ENCODE results near the gene PTBP2. TPM values are rescaled to one million over a fixed set of nuclear protein-coding genes. Genes with fewer than 3 reads are reported as not detected.
A peak's percentile ranks its signal among the peaks of the same experiment; 100 is the strongest.

PTBP2 gene
- total and polyA plus RNA-seq, 8 donors: 4.5 to 376 (median 26.0) TPM

DNA sequence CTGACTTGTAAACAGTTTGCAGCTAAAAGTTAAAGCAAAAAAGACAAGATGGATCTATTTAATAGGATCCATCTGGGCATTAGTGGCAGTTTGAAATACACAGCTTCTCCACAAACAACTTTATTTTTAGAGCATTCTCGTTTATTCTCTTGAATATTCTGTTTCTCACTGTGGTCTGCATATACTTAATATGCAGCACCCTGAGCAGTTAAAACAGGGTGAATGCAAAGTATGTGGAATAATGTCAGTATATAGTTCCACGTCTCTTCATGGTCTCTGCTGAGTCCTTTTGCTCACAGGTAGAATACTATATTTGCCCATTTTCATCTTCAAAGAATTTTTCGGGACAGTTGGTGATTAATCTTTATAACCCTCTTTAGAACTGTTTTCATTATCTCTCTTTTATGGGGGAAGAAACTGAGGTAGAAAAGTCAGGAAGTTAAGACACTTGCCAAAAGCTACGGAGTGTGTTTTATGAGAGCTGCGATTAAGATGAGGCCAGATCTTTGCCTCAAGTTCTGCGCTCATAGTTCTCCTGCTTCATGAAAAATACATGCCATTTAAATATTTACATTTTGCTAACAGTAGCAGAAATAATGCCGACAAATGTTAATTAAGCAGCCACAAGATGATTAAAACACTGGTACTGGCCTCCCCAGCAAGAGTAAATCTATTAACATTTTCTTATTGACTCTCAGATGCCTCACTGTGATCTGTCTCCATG lies 115.6 kb downstream of the PTBP2 start:
- no peak overlapping the region for H3K4me3 ChIP-seq
- WGBS, 5 donors: 56 to 74% (median 68%) methylated on average over 7 of the region's 7 CpGs
- TF ChIP-seq POLR2A (IDR thresholded peaks at IDR 0.05): no peak
- TF ChIP-seq EP300 (IDR thresholded peaks at IDR 0.05): no peak
- TF ChIP-seq, protein P1, sequence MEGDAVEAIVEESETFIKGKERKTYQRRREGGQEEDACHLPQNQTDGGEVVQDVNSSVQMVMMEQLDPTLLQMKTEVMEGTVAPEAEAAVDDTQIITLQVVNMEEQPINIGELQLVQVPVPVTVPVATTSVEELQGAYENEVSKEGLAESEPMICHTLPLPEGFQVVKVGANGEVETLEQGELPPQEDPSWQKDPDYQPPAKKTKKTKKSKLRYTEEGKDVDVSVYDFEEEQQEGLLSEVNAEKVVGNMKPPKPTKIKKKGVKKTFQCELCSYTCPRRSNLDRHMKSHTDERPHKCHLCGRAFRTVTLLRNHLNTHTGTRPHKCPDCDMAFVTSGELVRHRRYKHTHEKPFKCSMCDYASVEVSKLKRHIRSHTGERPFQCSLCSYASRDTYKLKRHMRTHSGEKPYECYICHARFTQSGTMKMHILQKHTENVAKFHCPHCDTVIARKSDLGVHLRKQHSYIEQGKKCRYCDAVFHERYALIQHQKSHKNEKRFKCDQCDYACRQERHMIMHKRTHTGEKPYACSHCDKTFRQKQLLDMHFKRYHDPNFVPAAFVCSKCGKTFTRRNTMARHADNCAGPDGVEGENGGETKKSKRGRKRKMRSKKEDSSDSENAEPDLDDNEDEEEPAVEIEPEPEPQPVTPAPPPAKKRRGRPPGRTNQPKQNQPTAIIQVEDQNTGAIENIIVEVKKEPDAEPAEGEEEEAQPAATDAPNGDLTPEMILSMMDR (IDR thresholded peaks at IDR 0.05): no peak
- no peak for TF ChIP-seq POLR2AphosphoS5 (IDR thresholded peaks at IDR 0.05)
- no peak for DNase-seq
- peaks cover 0 to 7% (median 0%) of the 10 kb centered on the region in 4 donors for H3K4me1 ChIP-seq
- no peaks in the 10 kb centered on the region for H3K27me3 ChIP-seq
- peak overlapping the region in 1 of 5 donors; percentile 23 for H3K27ac ChIP-seq
- H3K36me3 ChIP-seq: no peaks in the 10 kb centered on the region
- no peaks in the 10 kb centered on the region for H3K9me3 ChIP-seq
- intact Hi-C loops (cut with DNase I; ENCODE audit: low total_unique reads): no loop called here

DNA sequence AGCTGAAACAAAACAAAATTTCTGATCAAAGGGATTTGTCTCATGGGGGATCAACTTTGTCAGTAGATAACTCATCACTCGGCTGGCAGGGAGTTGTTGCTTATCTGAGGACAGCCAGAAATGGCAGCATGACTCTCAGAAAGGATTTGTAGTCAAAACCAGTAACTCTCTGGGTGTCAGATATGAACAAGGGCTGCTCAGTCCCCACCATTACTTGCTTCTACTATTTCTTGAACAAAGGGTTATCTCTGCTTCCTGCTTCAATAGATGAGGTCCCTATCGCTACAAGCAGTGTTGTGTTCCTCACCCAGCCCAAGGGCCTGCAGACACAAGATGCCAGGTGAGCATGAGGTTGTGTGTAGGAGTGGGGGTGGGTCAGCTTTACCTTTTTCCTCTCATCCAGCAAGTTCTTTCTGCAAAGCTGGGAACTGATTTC lies 116.2 kb downstream of the PTBP2 start:
- intact Hi-C loops (cut with DNase I; ENCODE audit: low total_unique reads): no loop called here
- H3K27me3 ChIP-seq: no peaks in the 10 kb centered on the region
- H3K27ac ChIP-seq: peak overlapping the region in 1 of 5 donors; percentile 23
- H3K4me1 ChIP-seq: peaks cover 0 to 7% (median 0%) of the 10 kb centered on the region in 4 donors
- peak in 1 of 2 donors; percentile 12 for DNase-seq
- TF ChIP-seq, protein P1 (IDR thresholded peaks at IDR 0.05): no peak
- no peak for TF ChIP-seq POLR2AphosphoS5 (IDR thresholded peaks at IDR 0.05)
- no peak for TF ChIP-seq POLR2A (IDR thresholded peaks at IDR 0.05)
- H3K4me3 ChIP-seq: no peak overlapping the region
- WGBS, 5 donors: 42 to 66% (median 53%) methylated on average over 2 of the region's 2 CpGs
- no peaks in the 10 kb centered on the region for H3K36me3 ChIP-seq
- no peaks in the 10 kb centered on the region for H3K9me3 ChIP-seq

DNA sequence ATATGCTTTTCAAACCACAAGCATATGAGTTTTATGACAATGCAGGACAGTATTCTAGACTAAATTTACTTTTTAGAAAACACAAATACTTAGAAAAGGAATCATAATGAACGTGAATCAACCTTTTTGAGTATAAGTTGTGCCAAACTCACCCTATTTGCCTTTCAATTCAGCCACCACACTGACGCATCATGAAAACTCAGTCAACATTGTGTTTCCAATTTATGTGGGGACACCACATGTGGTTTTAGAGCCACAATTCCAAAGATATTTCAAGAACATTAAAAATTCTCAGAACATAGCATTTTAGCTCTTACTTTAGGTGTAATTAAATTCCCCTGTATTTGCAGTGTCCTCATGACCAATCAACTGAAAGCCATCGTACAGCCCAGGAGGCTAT lies 118.8 kb downstream of the PTBP2 start:
- no peaks in the 10 kb centered on the region for H3K27me3 ChIP-seq
- H3K4me3 ChIP-seq: no peak overlapping the region
- no peaks in the 10 kb centered on the region for H3K36me3 ChIP-seq
- H3K4me1 ChIP-seq: peaks cover 0 to 7% (median 0%) of the 10 kb centered on the region in 4 donors
- no peak overlapping the region for H3K27ac ChIP-seq
- DNase-seq: no peak
- WGBS, 5 donors: 70 to 85% (median 83%) methylated on average over 3 of the region's 3 CpGs
- H3K9me3 ChIP-seq: no peaks in the 10 kb centered on the region
- TF ChIP-seq POLR2AphosphoS5 (IDR thresholded peaks at IDR 0.05) (no peak), POLR2A (IDR thresholded peaks at IDR 0.05) (no peak), EP300 (IDR thresholded peaks at IDR 0.05) (no peak)
- TF ChIP-seq, protein P1 (IDR thresholded peaks at IDR 0.05): no peak
- intact Hi-C loops (cut with DNase I; ENCODE audit: low total_unique reads): no loop called here

DNA sequence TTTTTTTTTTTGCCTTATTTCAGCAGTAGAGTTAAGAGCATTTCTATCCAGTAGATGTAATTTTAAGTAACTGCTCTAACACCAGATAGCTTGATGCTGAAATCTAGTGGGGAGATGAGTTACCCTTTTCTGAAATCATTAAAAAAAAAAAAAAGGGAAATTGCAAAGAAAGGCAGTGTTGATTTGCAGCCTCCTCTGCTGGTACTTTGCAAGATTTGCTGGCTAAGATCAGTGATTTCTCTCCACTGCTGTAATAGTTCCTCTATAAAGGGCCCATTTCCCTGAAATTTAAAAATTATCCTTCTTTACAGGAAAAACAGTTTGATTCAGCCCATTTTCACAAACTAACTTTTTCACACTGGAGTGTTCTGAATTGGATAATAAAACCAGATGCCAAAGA lies 120.6 kb downstream of the PTBP2 start:
- Histone ChIP-seq H3K36me3 (no peaks in the 10 kb centered on the region), H3K9me3 (no peaks in the 10 kb centered on the region), H3K4me3 (no peak overlapping the region), H3K27ac (no peak overlapping the region), H3K27me3 (no peaks in the 10 kb centered on the region), H3K4me1 (peaks cover 0 to 7% (median 0%) of the 10 kb centered on the region in 4 donors)
- TF ChIP-seq, protein P1 (IDR thresholded peaks at IDR 0.05): no peak
- no peak for TF ChIP-seq POLR2AphosphoS5 (IDR thresholded peaks at IDR 0.05)
- TF ChIP-seq EP300 (IDR thresholded peaks at IDR 0.05): no peak
- no peak for TF ChIP-seq POLR2A (IDR thresholded peaks at IDR 0.05)
- DNase-seq: no peak
- intact Hi-C loops (cut with DNase I; ENCODE audit: low total_unique reads): no loop called here

Data from stomach (tissue), 9 donors.